ENCODE results near the gene BFSP1.

- TF ChIP-seq REST (IDR thresholded peaks at IDR 0.05; ENCODE audit: unreplicated experiment) = no peak
- TF ChIP-seq CTCF (conservative IDR thresholded peaks at IDR 0.05; ENCODE audit: low read depth in 2 of 2) = no peak
- no peak for TF ChIP-seq POLR2AphosphoS5 (IDR thresholded peaks at IDR 0.05; ENCODE audit: low read depth)
- no peak for TF ChIP-seq ZNF114 (CRISPR knock-in tag; IDR thresholded peaks at IDR 0.05)
- TF ChIP-seq EZH2 (IDR thresholded peaks at IDR 0.05; ENCODE audit: low read depth, unreplicated experiment) = no peak
- no peak for TF ChIP-seq STAT1 (IDR thresholded peaks at IDR 0.05; ENCODE audit: unreplicated experiment)
- no peak for TF ChIP-seq ETS1 (IDR thresholded peaks at IDR 0.05)
- TF ChIP-seq ZNF462 (CRISPR knock-in tag; IDR thresholded peaks at IDR 0.05) = no peak
- TF ChIP-seq JUNB (IDR thresholded peaks at IDR 0.05; ENCODE audit: unreplicated experiment) = no peak
- TF ChIP-seq CREB1 (CRISPR knock-in tag; IDR thresholded peaks at IDR 0.05; ENCODE audit: low read depth) = no peak
- no peak for TF ChIP-seq EZH2phosphoT487 (IDR thresholded peaks at IDR 0.05; ENCODE audit: unreplicated experiment)
- TF ChIP-seq NANOG (IDR thresholded peaks at IDR 0.05; ENCODE audit: borderline replicate concordance) = no peak
- no peak for TF ChIP-seq ZNF331 (CRISPR knock-in tag; IDR thresholded peaks at IDR 0.05; ENCODE audit: low read depth)
Observed at GRCh38 chr20:17461941-17462340, 69.2 kb downstream of the BFSP1 start.
